Measurements from ENCODE around the gene CP.

The CP gene

DNA sequence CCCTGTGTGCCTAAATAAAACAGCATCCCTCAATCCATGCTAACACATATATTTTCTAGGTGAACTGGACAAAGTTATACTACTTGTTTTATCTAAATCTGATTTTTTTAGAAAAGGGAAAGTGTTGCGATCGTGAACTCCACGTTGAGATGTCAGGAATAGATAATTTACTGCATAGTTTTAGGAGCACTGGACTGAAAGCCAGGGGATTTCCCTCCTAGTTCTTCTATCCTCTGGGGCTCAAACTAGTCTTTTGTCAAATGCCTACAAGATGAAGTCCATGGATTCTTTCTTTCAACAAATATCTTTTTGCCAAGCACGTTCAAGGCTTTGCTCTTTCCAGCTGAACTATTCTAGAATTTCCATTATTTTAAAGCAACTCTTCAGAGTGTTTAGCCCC lies 92.8 kb downstream of the CP start:
- in situ Hi-C loops (cut with HindIII; ENCODE audit: low sequenced_read_pairs) = no loop called here

GRCh38 chr3:149122721-149123578 lies 98.7 kb downstream of the CP start:
- in situ Hi-C loops (cut with HindIII; ENCODE audit: low sequenced_read_pairs) = no loop called here
